Measurements from ENCODE around the gene TPCN2.

GRCh38 chr11:69048694-69049489, at the start of gene TPCN2:
- TF ChIP-seq EZH2 (IDR thresholded peaks at IDR 0.05; ENCODE audit: borderline replicate concordance, low read depth, low read length, severe bottlenecking) (no peak), CTCF (IDR thresholded peaks at IDR 0.05; ENCODE audit: borderline replicate concordance, extremely low read depth, low read length, poor library complexity, severe bottlenecking) (no peak)

All from DND-41 (cell line).